Body of pancreas (tissue), 4 donors: ENCODE data around the gene ALPL.

Experiments used
- POLR2A ChIP-seq, 3 donors: fragments of 450-650 bp; IDR thresholded peaks; one replicate each; pipeline ENCODE4 v1.6.1; 2016; ENCODE audit warnings: antibody characterized with exemption in 3 of 3, mild to moderate bottlenecking in 2 of 3
- TF ChIP-seq, protein P1 (sequence below), 7 experiments: fragments of 450-650 bp in 4 of 7; fragments of 200-600 bp in 3 of 7; sonication (generic) in 3 of 7; IDR thresholded peaks; one replicate each; pipeline ENCODE4 v1.5.1; 2016 to 2019; ENCODE audit warnings: antibody characterized with exemption in 7 of 7

DNA sequence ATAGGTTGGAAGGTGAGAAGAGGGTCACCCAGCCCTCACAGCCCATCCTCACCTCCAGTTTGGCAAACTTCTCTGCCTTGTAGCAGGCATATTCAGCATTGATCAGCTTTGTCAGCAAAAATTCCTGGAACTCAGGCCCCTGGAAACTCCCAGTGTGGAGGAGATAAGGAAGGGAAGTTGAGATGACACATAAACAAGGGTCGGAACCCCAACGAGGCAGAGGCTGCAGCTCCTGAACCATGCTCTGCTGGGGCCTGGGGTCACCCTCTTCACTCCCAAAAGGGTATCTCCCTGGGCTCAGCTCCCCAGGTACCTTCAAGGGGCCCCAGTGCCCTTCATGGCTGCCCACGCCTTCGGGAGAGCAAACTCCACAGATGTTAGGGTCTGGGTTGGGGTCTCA is 99.6 kb downstream of the ALPL start:
- TF ChIP-seq POLR2A (IDR thresholded peaks at IDR 0.05), result no peak
- TF ChIP-seq, protein P1, sequence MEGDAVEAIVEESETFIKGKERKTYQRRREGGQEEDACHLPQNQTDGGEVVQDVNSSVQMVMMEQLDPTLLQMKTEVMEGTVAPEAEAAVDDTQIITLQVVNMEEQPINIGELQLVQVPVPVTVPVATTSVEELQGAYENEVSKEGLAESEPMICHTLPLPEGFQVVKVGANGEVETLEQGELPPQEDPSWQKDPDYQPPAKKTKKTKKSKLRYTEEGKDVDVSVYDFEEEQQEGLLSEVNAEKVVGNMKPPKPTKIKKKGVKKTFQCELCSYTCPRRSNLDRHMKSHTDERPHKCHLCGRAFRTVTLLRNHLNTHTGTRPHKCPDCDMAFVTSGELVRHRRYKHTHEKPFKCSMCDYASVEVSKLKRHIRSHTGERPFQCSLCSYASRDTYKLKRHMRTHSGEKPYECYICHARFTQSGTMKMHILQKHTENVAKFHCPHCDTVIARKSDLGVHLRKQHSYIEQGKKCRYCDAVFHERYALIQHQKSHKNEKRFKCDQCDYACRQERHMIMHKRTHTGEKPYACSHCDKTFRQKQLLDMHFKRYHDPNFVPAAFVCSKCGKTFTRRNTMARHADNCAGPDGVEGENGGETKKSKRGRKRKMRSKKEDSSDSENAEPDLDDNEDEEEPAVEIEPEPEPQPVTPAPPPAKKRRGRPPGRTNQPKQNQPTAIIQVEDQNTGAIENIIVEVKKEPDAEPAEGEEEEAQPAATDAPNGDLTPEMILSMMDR (IDR thresholded peaks at IDR 0.05), result no peak
